Left lung (tissue), 10 donors: ENCODE results near the gene DOHH. TPM values are rescaled to one million over a fixed set of nuclear protein-coding genes. Genes with fewer than 3 reads are reported as not detected.

ENCODE experiments used
- ATAC-seq: fragments of 200-7000 bp; cut with Tn5 transposase; one replicate; pipeline ENCODE4 v1.9.1; 2020; ENCODE audit warnings: moderate library complexity
- DNase-seq, 4 donors: peaks; one replicate each; pipeline ENCODE4 v3.0.0-alpha.2; 2013 to 2020
- H3K27ac ChIP-seq, 2 donors: fragments of 200-600 bp; sonication (generic) in 1 of 2; one replicate each; pipeline versions ENCODE4 v1.5.0 to v1.8.0; 2020 to 2021
- H3K27me3 ChIP-seq, 2 donors: fragments of 200-600 bp; sonication (generic) in 1 of 2; one replicate each; pipeline versions ENCODE4 v1.5.0 to v1.8.0; 2020 to 2021
- H3K36me3 ChIP-seq, 2 donors: fragments of 200-600 bp; sonication (generic) in 1 of 2; one replicate each; pipeline versions ENCODE4 v1.5.0 to v1.8.0; 2020 to 2021
- H3K4me1 ChIP-seq, 2 donors: fragments of 200-600 bp; one replicate each; pipeline ENCODE4 v1.8.0; 2021
- H3K4me3 ChIP-seq, 2 donors: fragments of 200-600 bp; sonication (generic) in 1 of 2; one replicate each; pipeline versions ENCODE4 v1.5.0 to v1.8.0; 2020 to 2021; ENCODE audit warnings: mild to moderate bottlenecking in 1 of 2
- H3K9me3 ChIP-seq, 2 donors: fragments of 200-600 bp; sonication (generic) in 1 of 2; one replicate each; pipeline versions ENCODE4 v1.5.0 to v1.8.0; 2020 to 2021
- intact Hi-C, 2 donors: fragments of 100-400 bp; cut with DNase I; formaldehyde crosslinking; loops; one replicate each; pipeline versions ENCODE4 v1.11.2 to v1.14.2; 2022
- polyA plus RNA-seq, 6 donors: library from polyadenylated mRNA; unstranded; fragments of 120-200 nt; gene quantifications; one replicate each; pipeline ENCODE4 v1.2.1, GENCODE V29; 2013; ENCODE audit not compliant: insufficient read length in 6 of 6
- total RNA-seq, 2 donors: library from RNA; stranded (reverse); fragmentation: NEBNext Ultra II Directional; extraction: Animal tissue kit (Norgen Biotek cat#: 25700); gene quantifications; one replicate each; pipeline ENCODE4 v1.2.1, GENCODE V29; 2021
- TF ChIP-seq, protein P1 (sequence below), 2 donors: fragments of 200-600 bp; sonication (generic) in 1 of 2; IDR thresholded peaks; one replicate each; pipeline versions ENCODE4 v1.5.0 to v1.8.0; 2021; ENCODE audit warnings: antibody characterized with exemption in 2 of 2
- donor health status: DM: no; HTN: yes; CAD: no.
- donor health status: DM: no; HTN: no; CAD: no.

The DOHH gene
- total and polyA plus RNA-seq, 8 donors, result 5.8 to 14.1 (median 7.9) TPM

DNA sequence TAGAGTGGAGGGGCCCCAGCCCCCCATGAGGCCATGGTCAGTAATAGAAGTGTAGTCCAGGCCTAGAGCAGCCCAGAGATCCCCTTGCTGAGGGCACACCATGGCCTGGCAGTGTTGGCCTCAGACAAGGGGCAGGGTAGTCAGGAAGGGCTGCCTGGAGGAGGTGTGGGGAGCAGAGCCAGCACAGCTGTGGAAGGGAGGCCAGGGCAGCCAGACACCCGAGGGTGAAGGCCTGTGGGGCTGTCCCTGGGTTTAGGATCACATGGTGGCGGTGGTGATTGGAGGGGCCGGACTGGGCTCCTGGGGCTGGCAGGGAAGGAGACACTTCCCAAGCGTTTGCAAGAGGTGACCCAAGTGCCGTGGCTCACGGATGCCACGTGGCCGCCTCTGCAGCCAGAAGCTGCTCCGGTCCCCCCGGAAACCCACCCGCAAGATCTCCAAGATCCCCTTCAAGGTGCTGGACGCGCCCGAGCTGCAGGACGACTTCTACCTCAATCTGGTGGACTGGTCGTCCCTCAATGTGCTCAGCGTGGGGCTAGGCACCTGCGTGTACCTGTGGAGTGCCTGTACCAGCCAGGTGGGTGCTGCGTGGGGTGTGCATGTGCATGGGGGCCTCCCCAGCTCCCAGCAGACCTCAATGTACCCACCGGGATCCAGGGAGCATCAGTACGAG is 26.9 kb upstream of the DOHH start:
- ATAC-seq (no peak), DNase-seq (no peak)
- Histone ChIP-seq H3K4me3 (no peak overlapping the region), H3K27ac (no peak overlapping the region), H3K36me3 (peaks cover 0 to 78% of the 10 kb centered on the region in 2 donors), H3K4me1 (no peaks in the 10 kb centered on the region), H3K27me3 (no peaks in the 10 kb centered on the region), H3K9me3 (no peaks in the 10 kb centered on the region)
- TF ChIP-seq, protein P1, sequence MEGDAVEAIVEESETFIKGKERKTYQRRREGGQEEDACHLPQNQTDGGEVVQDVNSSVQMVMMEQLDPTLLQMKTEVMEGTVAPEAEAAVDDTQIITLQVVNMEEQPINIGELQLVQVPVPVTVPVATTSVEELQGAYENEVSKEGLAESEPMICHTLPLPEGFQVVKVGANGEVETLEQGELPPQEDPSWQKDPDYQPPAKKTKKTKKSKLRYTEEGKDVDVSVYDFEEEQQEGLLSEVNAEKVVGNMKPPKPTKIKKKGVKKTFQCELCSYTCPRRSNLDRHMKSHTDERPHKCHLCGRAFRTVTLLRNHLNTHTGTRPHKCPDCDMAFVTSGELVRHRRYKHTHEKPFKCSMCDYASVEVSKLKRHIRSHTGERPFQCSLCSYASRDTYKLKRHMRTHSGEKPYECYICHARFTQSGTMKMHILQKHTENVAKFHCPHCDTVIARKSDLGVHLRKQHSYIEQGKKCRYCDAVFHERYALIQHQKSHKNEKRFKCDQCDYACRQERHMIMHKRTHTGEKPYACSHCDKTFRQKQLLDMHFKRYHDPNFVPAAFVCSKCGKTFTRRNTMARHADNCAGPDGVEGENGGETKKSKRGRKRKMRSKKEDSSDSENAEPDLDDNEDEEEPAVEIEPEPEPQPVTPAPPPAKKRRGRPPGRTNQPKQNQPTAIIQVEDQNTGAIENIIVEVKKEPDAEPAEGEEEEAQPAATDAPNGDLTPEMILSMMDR (IDR thresholded peaks at IDR 0.05), result no peak
- intact Hi-C loops, result no loop called here

DNA sequence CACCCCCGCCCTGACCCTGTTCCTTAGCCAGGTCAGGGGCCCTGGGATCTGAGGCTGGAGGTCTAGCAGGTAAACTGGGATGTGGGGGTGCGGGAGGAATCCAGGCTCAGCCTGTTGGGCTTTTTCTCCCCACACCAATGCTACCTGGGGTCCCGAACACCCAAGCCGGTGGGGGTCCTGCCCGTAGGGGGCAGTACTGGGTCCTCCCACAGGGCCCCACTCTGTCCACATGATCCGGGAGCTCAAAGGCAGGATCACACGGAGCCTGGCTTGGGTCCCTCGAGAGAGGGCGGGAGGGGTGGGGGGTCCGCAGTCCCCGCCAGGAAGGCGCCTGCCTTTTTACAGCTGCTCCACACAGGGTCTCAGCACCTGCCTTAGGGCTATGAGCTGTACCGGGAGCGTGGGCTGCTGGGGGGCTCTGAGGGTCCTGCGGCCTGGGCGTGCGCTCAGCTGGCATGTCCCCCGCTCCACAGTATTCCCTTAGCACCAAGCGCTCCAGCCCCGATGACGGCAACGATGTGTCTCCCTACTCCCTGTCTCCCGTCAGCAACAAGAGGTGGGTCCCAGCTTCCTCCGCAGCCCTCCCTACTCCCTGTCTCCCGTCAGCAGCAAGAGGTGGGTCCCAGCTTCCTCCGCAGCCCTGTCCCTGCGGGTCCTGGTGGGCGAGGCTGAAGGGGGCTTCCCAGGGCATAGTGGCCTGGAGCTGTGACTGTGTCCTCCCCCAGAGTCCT is 26.2 kb upstream of the DOHH start:
- Histone ChIP-seq H3K4me1 (no peaks in the 10 kb centered on the region), H3K27ac (no peak overlapping the region), H3K9me3 (no peaks in the 10 kb centered on the region), H3K4me3 (no peak overlapping the region), H3K27me3 (no peaks in the 10 kb centered on the region), H3K36me3 (peaks cover 0 to 78% of the 10 kb centered on the region in 2 donors)
- ATAC-seq (no peak), DNase-seq (no peak)
- TF ChIP-seq, protein P1 (IDR thresholded peaks at IDR 0.05), result no peak
- intact Hi-C loops, result no loop called here

DNA sequence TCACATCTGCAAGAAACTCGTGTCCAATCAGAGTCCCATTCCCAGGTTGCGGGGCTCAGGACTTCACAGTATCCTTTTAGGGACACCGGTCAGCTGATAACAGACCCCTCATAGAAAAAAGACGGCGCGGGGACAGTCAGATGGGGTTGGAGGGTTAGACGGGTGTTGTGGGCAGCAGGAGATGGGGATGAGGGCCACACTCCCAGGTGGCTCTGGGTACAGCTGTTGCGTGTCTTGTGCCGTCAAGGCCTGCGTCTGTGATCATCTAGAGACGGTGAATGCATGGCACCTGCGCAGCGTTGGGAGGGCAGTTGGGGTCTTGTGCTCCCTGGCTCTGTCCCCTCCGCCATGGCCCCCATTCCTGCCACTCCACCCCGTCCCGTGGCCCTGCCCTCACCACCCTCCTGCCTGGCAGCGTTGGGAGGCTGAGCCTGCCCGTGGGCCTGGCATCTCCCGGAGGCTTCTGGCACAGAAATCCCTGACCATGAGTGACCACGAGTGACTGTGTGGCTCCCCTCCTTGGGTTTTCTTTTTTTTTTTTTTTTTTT is 24.5 kb upstream of the DOHH start:
- intact Hi-C loops, result no loop called here

DNA sequence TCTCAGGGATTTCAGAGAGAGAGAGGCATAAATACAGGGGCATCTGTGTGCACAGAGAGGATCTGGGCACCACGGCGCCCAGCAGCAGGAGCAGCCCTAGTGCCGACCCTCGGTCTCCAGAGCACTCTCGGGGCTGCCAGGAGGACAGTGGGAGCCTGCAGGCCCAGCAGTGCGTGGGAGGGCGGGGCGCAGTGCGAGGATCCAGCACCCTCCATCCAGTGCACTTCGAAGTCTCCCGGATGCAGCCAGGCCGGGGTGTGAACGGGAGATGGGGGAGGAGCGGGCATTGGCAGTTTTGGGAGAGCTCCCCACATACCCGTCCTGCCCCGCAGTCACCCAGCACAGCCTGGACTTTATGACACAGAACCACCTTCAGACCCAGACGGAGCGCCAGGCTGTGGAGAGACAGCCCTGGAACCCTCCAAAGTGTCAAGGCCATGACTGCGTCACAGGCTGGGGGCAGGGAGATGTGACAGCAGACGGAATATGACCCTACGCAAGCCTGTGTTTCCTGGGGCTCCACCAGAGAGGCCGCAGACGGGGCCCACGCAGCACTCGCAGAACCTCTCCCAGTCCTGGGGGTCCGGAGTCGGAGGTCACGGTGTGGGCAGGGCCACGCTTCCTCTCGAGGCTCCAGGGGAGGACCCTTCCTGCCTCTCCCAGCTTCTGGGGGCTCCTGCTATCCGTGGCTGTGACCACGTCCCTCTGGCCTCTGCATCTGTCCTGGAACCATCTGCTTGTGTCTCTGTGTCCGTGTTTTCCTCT is 23.8 kb upstream of the DOHH start:
- TF ChIP-seq, protein P1 (IDR thresholded peaks at IDR 0.05), result no peak
- no peak for DNase-seq
- peaks cover 0 to 87% of the 10 kb centered on the region in 2 donors for H3K36me3 ChIP-seq
- no peak overlapping the region for H3K4me3 ChIP-seq
- no peaks in the 10 kb centered on the region for H3K27me3 ChIP-seq
- no peaks in the 10 kb centered on the region for H3K9me3 ChIP-seq
- no peaks in the 10 kb centered on the region for H3K4me1 ChIP-seq
- H3K27ac ChIP-seq, result no peak overlapping the region
- intact Hi-C loops, result no loop called here
- no peak for ATAC-seq

More for the DNA sequence above, 24.5 kb upstream of the DOHH start:
- TF ChIP-seq, protein P1 (IDR thresholded peaks at IDR 0.05), result no peak
- no peak overlapping the region for H3K4me3 ChIP-seq
- ATAC-seq (no peak), DNase-seq (no peak)
- H3K9me3 ChIP-seq, result no peaks in the 10 kb centered on the region
- no peaks in the 10 kb centered on the region for H3K4me1 ChIP-seq
- no peak overlapping the region for H3K27ac ChIP-seq
- peaks cover 0 to 80% of the 10 kb centered on the region in 2 donors for H3K36me3 ChIP-seq
- H3K27me3 ChIP-seq, result no peaks in the 10 kb centered on the region
